A673 (cell line): ENCODE data around the gene CCDC24. TPM values are rescaled to one million over a fixed set of nuclear protein-coding genes. Genes with fewer than 3 reads are reported as not detected.

Experiments
- BruUV-seq: library from RNA; stranded (reverse); fragments of 400-500 nt; replicated peaks from 2 replicates; lab custom pipeline; 2021; lab: Mats Ljungman, UMichigan
- CTCF ChIA-PET: fragments of 300-600 bp; sonication (Branson Sonifier 250); formaldehyde crosslinking; loops from one replicate; lab custom pipeline; 2022; ENCODE audit warnings: antibody characterized with exemption; lab: Charles Lee
- POLR2A ChIA-PET: fragments of 300-600 bp; sonication (Branson Sonifier 250); formaldehyde crosslinking; loops from one replicate; lab custom pipeline; 2022; ENCODE audit warnings: antibody characterized with exemption; ENCODE audit not compliant: low non-redundant PET; lab: Charles Lee
- DNase-seq: peaks from one replicate; pipeline ENCODE4 v3.0.0-alpha.2; 2015; ENCODE audit warnings: low spot score
- H3K27ac ChIP-seq: fragments of 200-600 bp; sonication (generic); 2 replicates; pipeline ENCODE4 v1.5.1; 2016; ENCODE audit warnings: mixed run types, low read depth, mild to moderate bottlenecking, mixed read lengths, antibody characterized with exemption, low read length; ENCODE audit not compliant: poor library complexity, severe bottlenecking
- H3K27me3 ChIP-seq: fragments of 200-600 bp; sonication (generic); replicated peaks from 2 replicates; pipeline ENCODE4 v1.6.1; 2017; ENCODE audit warnings: mixed run types, low read depth, mild to moderate bottlenecking, mixed read lengths, antibody characterized with exemption, low read length; ENCODE audit not compliant: insufficient read depth, poor library complexity
- H3K36me3 ChIP-seq: fragments of 200-600 bp; sonication (generic); 2 replicates; pipeline ENCODE4 v1.6.1; 2016; ENCODE audit warnings: mixed run types, mild to moderate bottlenecking, mixed read lengths, antibody characterized with exemption, low read length; ENCODE audit not compliant: insufficient read depth, poor library complexity, severe bottlenecking
- H3K4me1 ChIP-seq: fragments of 200-600 bp; sonication (generic); 2 replicates; pipeline ENCODE4 v1.6.1; 2017; ENCODE audit warnings: mixed run types, mild to moderate bottlenecking, mixed read lengths, antibody characterized with exemption, low read length; ENCODE audit not compliant: insufficient read depth, poor library complexity, severe bottlenecking
- H3K4me3 ChIP-seq: fragments of 200-600 bp; sonication (generic); 2 replicates; pipeline ENCODE4 v1.5.1; 2016; ENCODE audit warnings: low read depth, mixed run types, mild to moderate bottlenecking, mixed read lengths, low read length; ENCODE audit not compliant: poor library complexity, severe bottlenecking
- H3K9me3 ChIP-seq: fragments of 200-600 bp; sonication (generic); 2 replicates; pipeline ENCODE4 v1.6.1; 2016; ENCODE audit warnings: mixed run types, low read depth, mild to moderate bottlenecking, mixed read lengths, antibody characterized with exemption, low read length; ENCODE audit not compliant: poor library complexity, severe bottlenecking
- EZH2 ChIP-seq: fragments of 200-600 bp; sonication (generic); IDR thresholded peaks from 2 replicates; pipeline ENCODE4 v1.6.1; 2017; ENCODE audit warnings: borderline replicate concordance, low read depth, mild to moderate bottlenecking, mixed read lengths, antibody characterized with exemption, low read length; ENCODE audit not compliant: poor library complexity, severe bottlenecking
- intact Hi-C: fragments of 100-400 bp; cut with micrococcal nuclease; formaldehyde crosslinking; loops from one replicate; pipeline ENCODE4 v1.10.0; 2022; ENCODE audit not compliant: unreplicated experiment
- total RNA-seq: library from RNA; stranded (reverse); gene quantifications from 2 replicates; pipeline ENCODE4 v1.2.3, GENCODE V29; 2021
- TF ChIP-seq, protein P1 (sequence below): fragments of 300-800, 200-600 bp; sonication (generic); conservative IDR thresholded peaks from 2 replicates; pipeline ENCODE4 v1.5.1; 2017; ENCODE audit warnings: low read depth, mild to moderate bottlenecking, antibody characterized with exemption, low read length, moderate library complexity, mixed read lengths

The CCDC24 gene
- total RNA-seq, 1 experiment from 2014 or later: 5.6 TPM

DNA sequence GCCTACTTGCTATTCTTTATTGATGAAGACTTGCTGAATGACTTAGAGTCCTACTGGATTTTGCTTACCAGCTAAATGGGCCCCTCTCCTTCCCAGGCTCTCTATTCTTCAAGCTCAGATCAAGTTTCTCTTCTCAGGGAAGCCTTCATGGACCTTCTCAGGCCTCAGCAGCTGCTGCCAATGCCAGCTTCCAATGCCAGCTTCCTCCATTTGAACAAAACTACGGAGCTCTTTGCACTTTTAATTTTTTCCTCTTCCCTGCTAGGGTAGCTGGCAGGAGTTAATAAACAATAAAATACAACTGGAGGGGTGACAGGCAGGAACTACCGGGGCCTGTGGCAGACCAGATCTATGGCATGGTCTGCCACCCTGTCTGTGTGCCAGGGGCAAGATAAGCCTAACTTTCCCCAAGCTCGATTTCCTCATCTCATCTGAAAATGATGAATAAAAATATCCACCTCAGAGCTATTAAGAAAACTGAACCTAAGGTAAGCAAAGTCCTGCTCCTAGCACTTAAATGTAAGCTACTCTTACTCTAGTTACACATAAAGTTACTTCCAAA lies 45.6 kb upstream of the CCDC24 start:
- TF ChIP-seq EZH2: no peak
- TF ChIP-seq, protein P1, sequence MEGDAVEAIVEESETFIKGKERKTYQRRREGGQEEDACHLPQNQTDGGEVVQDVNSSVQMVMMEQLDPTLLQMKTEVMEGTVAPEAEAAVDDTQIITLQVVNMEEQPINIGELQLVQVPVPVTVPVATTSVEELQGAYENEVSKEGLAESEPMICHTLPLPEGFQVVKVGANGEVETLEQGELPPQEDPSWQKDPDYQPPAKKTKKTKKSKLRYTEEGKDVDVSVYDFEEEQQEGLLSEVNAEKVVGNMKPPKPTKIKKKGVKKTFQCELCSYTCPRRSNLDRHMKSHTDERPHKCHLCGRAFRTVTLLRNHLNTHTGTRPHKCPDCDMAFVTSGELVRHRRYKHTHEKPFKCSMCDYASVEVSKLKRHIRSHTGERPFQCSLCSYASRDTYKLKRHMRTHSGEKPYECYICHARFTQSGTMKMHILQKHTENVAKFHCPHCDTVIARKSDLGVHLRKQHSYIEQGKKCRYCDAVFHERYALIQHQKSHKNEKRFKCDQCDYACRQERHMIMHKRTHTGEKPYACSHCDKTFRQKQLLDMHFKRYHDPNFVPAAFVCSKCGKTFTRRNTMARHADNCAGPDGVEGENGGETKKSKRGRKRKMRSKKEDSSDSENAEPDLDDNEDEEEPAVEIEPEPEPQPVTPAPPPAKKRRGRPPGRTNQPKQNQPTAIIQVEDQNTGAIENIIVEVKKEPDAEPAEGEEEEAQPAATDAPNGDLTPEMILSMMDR: no peak
- BruUV-seq: TSS peak; percentile 72
- peak overlapping the region; percentile 92 for H3K4me3 ChIP-seq
- intact Hi-C loops: no loop called here
- peaks cover 19% of the 10 kb centered on the region for H3K4me1 ChIP-seq
- no peaks in the 10 kb centered on the region for H3K27me3 ChIP-seq
- CTCF ChIA-PET: interaction anchor here (0.7 kb wide), 1 partner anchor 11 kb away, joined by 4 read pairs; no protein-coding TSS in a partner anchor
- H3K9me3 ChIP-seq: no peaks in the 10 kb centered on the region
- H3K27ac ChIP-seq: peak overlapping the region; percentile 99
- POLR2A ChIA-PET: no interaction called here
- DNase-seq: no peak
- no peaks in the 10 kb centered on the region for H3K36me3 ChIP-seq

DNA sequence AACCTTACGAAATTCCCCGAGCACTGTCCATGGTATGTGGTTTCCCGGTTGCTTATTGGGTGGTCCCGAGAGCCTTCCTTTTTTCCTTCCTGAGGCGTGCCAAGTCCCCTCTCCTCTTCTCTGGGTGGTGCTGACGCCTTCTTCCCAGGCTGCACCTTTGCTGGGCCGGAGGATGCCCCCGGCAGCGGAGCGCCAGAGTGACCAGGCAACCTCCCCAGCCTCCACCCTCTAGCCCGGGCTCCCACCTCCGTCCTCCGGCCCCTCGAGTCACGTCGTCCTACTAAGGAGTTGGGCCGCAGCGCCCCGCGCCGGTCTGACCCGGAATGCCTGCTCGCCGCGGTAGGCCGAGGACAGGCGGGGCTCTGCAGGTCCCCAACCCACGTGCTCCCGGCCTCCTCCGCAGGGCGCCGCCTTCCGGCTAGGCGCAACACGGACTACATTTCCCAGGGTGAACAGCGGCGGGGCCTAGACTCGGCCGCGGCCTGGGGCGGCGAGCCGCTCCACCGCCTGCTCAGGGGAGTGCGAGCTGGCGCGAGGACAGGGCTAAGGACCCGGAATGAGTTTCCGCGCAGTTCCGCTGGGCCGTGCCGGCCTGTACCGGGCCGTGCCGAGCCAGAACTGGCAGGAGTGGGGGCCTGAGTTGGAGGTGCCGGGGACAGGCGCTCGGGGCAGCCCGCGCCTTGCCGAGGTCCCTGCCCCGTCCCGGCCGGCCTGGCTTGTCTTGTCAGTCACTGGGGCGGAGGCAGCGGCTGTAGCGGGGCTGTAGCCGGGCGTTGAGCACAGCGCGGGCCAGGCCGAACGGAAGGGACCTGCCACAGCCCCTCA lies 45.0 kb upstream of the CCDC24 start, which contains the start of gene IPO13:
IPO13 (plus strand) TSS at position 715 of the 825 bp plus-strand sequence. CDS start 651 bp downstream, outside the sequence.
- POLR2A ChIA-PET: no interaction called here
- H3K27ac ChIP-seq: peak within 1 kb of the TSS; percentile 99

More for the DNA sequence above, 45.0 kb upstream of the CCDC24 start, which contains the start of gene IPO13:
- Histone ChIP-seq H3K9me3 (no peaks in the 10 kb centered on the region), H3K4me1 (peaks cover 19% of the 10 kb centered on the region), H3K27me3 (no peaks in the 10 kb centered on the region), H3K4me3 (peak within 1 kb of the TSS; percentile 92), H3K36me3 (no peaks in the 10 kb centered on the region)
- intact Hi-C loops: no loop called here
- BruUV-seq: no TSS peak
- CTCF ChIA-PET: interaction anchor here (0.6 to 1.4 kb wide), 3 partner anchors 12 to 1025 kb away, joined by 3 to 10 read pairs (median 4); no protein-coding TSS in a partner anchor
- peak; percentile 98 for DNase-seq
- TF ChIP-seq, protein P1: peak; percentile 84
- TF ChIP-seq EZH2: no peak
